Right lobe of liver (tissue), 4 donors: ENCODE data around the gene ZSCAN2.

ENCODE experiments used
- CTCF ChIP-seq, 4 donors: fragments of 200-600 bp in 3 of 4; fragments of 450-650 bp in 1 of 4; IDR thresholded peaks; one replicate each; pipeline versions ENCODE4 v1.5.1 to v1.8.0; 2016 to 2022; ENCODE audit warnings: antibody characterized with exemption in 4 of 4, mild to moderate bottlenecking in 2 of 4
- POLR2A ChIP-seq: fragments of 450-650 bp; IDR thresholded peaks from one replicate; pipeline ENCODE4 v1.6.1; 2017; ENCODE audit warnings: antibody characterized with exemption, mild to moderate bottlenecking
- donor health status: DM: no; HTN: no; CAD: no.
- donor health status: DM: no; HTN: no; CAD: no.
- donor health status: DM: no; HTN: yes; CAD: no.

GRCh38 chr15:84611631-84612030 lies 10.8 kb downstream of the ZSCAN2 start:
- TF ChIP-seq POLR2A (no peak), CTCF (IDR thresholded peaks at IDR 0.05) (no peak)
